Gastroesophageal sphincter (tissue), 3 donors: ENCODE data around the gene FHOD3.

ENCODE experiments used
- EP300 ChIP-seq: sonication (generic); formaldehyde crosslinking; IDR thresholded peaks from one replicate; pipeline ENCODE4 v1.6.1; 2017; ENCODE audit warnings: antibody characterized with exemption, mild to moderate bottlenecking
- POLR2A ChIP-seq, 2 donors: fragments of 450-650 bp; IDR thresholded peaks; one replicate each; pipeline ENCODE4 v1.6.1; 2017; ENCODE audit warnings: antibody characterized with exemption in 2 of 2, mild to moderate bottlenecking in 2 of 2, moderate library complexity in 1 of 2
- TF ChIP-seq, protein P1 (sequence below), 4 experiments: fragments of 200-600 bp in 2 of 4; fragments of 450-650 bp in 2 of 4; sonication (generic) in 1 of 4; IDR thresholded peaks; one replicate each; pipeline ENCODE4 v1.5.1; 2017 to 2019; ENCODE audit warnings: antibody characterized with exemption in 4 of 4, mild to moderate bottlenecking in 2 of 4, moderate library complexity in 2 of 4

DNA sequence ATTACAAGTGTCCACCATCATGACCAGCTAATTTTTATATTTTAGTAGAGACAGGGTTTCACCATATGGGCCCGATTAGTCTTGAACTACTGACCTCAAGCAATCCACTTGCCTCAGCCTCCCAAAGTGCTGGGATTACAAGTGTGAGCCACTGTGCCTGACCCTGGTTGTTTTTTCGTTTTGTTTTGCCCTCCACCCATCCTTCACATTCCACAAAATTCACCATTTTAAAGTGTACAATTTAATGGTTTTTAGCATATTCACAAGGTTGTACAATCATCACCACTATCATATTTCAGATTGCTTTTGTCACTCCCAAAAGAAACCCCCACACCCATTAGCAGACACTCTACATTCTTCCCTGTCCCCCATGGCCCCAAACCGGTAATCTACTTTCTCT is 316.3 kb downstream of the FHOD3 start:
- TF ChIP-seq, protein P1, sequence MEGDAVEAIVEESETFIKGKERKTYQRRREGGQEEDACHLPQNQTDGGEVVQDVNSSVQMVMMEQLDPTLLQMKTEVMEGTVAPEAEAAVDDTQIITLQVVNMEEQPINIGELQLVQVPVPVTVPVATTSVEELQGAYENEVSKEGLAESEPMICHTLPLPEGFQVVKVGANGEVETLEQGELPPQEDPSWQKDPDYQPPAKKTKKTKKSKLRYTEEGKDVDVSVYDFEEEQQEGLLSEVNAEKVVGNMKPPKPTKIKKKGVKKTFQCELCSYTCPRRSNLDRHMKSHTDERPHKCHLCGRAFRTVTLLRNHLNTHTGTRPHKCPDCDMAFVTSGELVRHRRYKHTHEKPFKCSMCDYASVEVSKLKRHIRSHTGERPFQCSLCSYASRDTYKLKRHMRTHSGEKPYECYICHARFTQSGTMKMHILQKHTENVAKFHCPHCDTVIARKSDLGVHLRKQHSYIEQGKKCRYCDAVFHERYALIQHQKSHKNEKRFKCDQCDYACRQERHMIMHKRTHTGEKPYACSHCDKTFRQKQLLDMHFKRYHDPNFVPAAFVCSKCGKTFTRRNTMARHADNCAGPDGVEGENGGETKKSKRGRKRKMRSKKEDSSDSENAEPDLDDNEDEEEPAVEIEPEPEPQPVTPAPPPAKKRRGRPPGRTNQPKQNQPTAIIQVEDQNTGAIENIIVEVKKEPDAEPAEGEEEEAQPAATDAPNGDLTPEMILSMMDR (IDR thresholded peaks at IDR 0.05) = no peak
- TF ChIP-seq POLR2A (IDR thresholded peaks at IDR 0.05) = no peak
- TF ChIP-seq EP300 = no peak
